NCI-H2171 treated with DMSO at 0.1 percent for 48 hours (cell line): ENCODE data around the gene ZNF497.
A peak's percentile ranks its signal among the peaks of the same experiment; 100 is the strongest.
"Not testable (repeated sequence)": the region's sequence is repeated elsewhere in the genome, so short reads cannot be mapped to it uniquely, and the experiment has no call there.

Source experiments
- DNase-seq: peaks from one replicate; lab custom pipeline; 2025; lab: John Stamatoyannopoulos, UW

The ZNF497 gene

GRCh38 chr19:58310685-58311084 lies 51.9 kb downstream of the ZNF497 start:
- DNase-seq: not testable (repeated sequence)

- no peak for DNase-seq
Observed at GRCh38 chr19:58307736-58308135, 54.8 kb downstream of the ZNF497 start.

- no peak for DNase-seq
Observed at GRCh38 chr19:58305932-58306323, 56.6 kb downstream of the ZNF497 start.

GRCh38 chr19:58305065-58305931 lies 57.3 kb downstream of the ZNF497 start, which contains the start of gene ERVK3-1:
TSS of gene ERVK3-1 (plus strand) at chr19:58305377. CDS start at chr19:58312169, 6,792 bp downstream.
- peak; percentile 98 for DNase-seq

- no peak for DNase-seq
Observed at GRCh38 chr19:58304748-58305064, 57.8 kb downstream of the ZNF497 start.
